GM12878 (cell line): ENCODE data around the gene DND1. TPM values are rescaled to one million over a fixed set of nuclear protein-coding genes. Genes with fewer than 3 reads are reported as not detected.
"Not testable (repeated sequence)": the region's sequence is repeated elsewhere in the genome, so short reads cannot be mapped to it uniquely, and the experiment has no call there.

Experiments
- ATAC-seq: fragments of 200-7000 bp; cut with Tn5 transposase; 3 replicates; pipeline ENCODE4 v1.9.1; 2020; ENCODE audit warnings: mild to moderate bottlenecking, moderate library complexity
- BruUV-seq: library from RNA; stranded (reverse); fragments of 400-500 nt; replicated peaks from 2 replicates; lab custom pipeline; 2021; lab: Mats Ljungman, UMichigan
- CTCF ChIA-PET: fragments of 300-600 bp; sonication (Branson Sonifier 250); formaldehyde crosslinking; extraction: SDS; loops from one replicate; lab custom pipeline; 2021; ENCODE audit warnings: inconsistent platforms; lab: Yijun Ruan, JAX
- POLR2A ChIA-PET: fragments of 350-600 bp; formaldehyde crosslinking; extraction: SDS; loops from one replicate; lab custom pipeline; 2021; ENCODE audit warnings: inconsistent platforms; lab: Charles Lee
- RAD21 ChIA-PET: fragments of 300-600 bp; sonication (Branson Sonifier 250); formaldehyde crosslinking; loops from one replicate; lab custom pipeline; 2023; ENCODE audit warnings: antibody characterized with exemption; ENCODE audit not compliant: unreplicated experiment; lab: Charles Lee
- SMC1A ChIA-PET: fragments of 300-600 bp; sonication (Branson Sonifier 250); formaldehyde crosslinking; loops from one replicate; lab custom pipeline; 2023; ENCODE audit not compliant: unreplicated experiment, uncharacterized antibody; lab: Charles Lee
- DNase-seq: peaks from one replicate; pipeline ENCODE4 v3.0.0-alpha.2; 2011; ENCODE audit warnings: low read depth, low spot score
- FAIRE-seq: peaks from 3 replicates; lab custom pipeline; 2011; peaks lifted over from hg19 to GRCh38; lab: Jason Lieb, UNC
- H2AFZ ChIP-seq: 2 replicates; pipeline ENCODE4 v1.6.0; 2011; ENCODE audit warnings: low read depth, low read length, control low read depth; ENCODE audit not compliant: control insufficient read depth
- H3K27ac ChIP-seq: 2 replicates; pipeline ENCODE4 v1.5.1; 2011; ENCODE audit warnings: control low read depth; ENCODE audit not compliant: control insufficient read depth, insufficient read depth
- H3K27me3 ChIP-seq, 2 experiments: replicated peaks in 1 of 2; 2 replicates each; pipeline versions ENCODE4 v1.6.0 to v1.6.1; 2011; ENCODE audit warnings: low read length in 1 of 2; ENCODE audit not compliant: control insufficient read depth in 2 of 2, insufficient read depth in 2 of 2
- H3K36me3 ChIP-seq, 2 experiments: 2 replicates each; pipeline ENCODE4 v1.5.1; 2011; ENCODE audit warnings: low read length in 1 of 2; ENCODE audit not compliant: control insufficient read depth in 2 of 2, insufficient read depth in 2 of 2
- H3K4me1 ChIP-seq: 2 replicates; pipeline ENCODE4 v1.6.1; 2011; ENCODE audit warnings: mild to moderate bottlenecking, low read length, moderate library complexity, mixed read lengths; ENCODE audit not compliant: control insufficient read depth, insufficient read depth
- H3K4me2 ChIP-seq: 2 replicates; pipeline ENCODE4 v1.6.0; 2011; ENCODE audit warnings: control low read depth; ENCODE audit not compliant: control insufficient read depth, insufficient read depth
- H3K4me3 ChIP-seq: fragments of 200-600 bp; sonication (generic); 2 replicates; pipeline ENCODE4 v1.5.1; 2016
- H3K79me2 ChIP-seq: 2 replicates; pipeline ENCODE4 v1.6.0; 2011; ENCODE audit warnings: low read length; ENCODE audit not compliant: control insufficient read depth, insufficient read depth
- H3K9ac ChIP-seq: 2 replicates; pipeline ENCODE4 v1.8.0; 2011; ENCODE audit warnings: low read length, control low read depth, mixed read lengths; ENCODE audit not compliant: control insufficient read depth, insufficient read depth
- H3K9me3 ChIP-seq: replicated peaks from 3 replicates; pipeline ENCODE4 v1.5.1; 2011; ENCODE audit warnings: mild to moderate bottlenecking, low read length; ENCODE audit not compliant: control insufficient read depth, insufficient read depth
- H4K20me1 ChIP-seq: 2 replicates; pipeline ENCODE4 v1.6.0; 2011; ENCODE audit not compliant: control insufficient read depth, insufficient read depth
- BHLHE40 ChIP-seq, 2 experiments: fragments of 450-650 bp in 1 of 2; IDR thresholded peaks; 2 replicates each; pipeline ENCODE4 v1.6.1; 2011 to 2017; ENCODE audit warnings: low read depth in 2 of 2, borderline replicate concordance in 1 of 2, improper control_type of control experiment in 1 of 2, low read length in 1 of 2, mild to moderate bottlenecking in 1 of 2
- PAX5 ChIP-seq: IDR thresholded peaks from 2 replicates; pipeline ENCODE4 v1.6.1; 2011; ENCODE audit warnings: low read depth, low read length, borderline replicate concordance
- POU2F2 ChIP-seq: IDR thresholded peaks from 3 replicates; pipeline ENCODE4 v1.6.1; 2011; ENCODE audit warnings: low read depth, mild to moderate bottlenecking, low read length, borderline replicate concordance
- ZNF24 ChIP-seq: fragments of 450-650 bp; IDR thresholded peaks from 2 replicates; pipeline ENCODE4 v1.6.1; 2017; ENCODE audit warnings: antibody characterized with exemption, mild to moderate bottlenecking
- WGBS: methylation state at CpG from one replicate; pipeline ENCODE4 v1.1.6; 2016; ENCODE audit warnings: low lambda C conversion rate; ENCODE audit not compliant: insufficient replicate concordance, insufficient coverage; ENCODE audit errors: missing lambda C conversion rate; 5-methylcytosine and 5-hydroxymethylcytosine counted together
- in situ Hi-C: fragments of 300-500 bp; cut with MboI; formaldehyde crosslinking; loops from 9 replicates; pipeline ENCODE4 v1.14.3; 2018; ENCODE audit warnings: mixed read lengths
- intact Hi-C: fragments of 100-400 bp; cut with micrococcal nuclease; formaldehyde crosslinking; loops from one replicate; pipeline ENCODE4 v1.14.2; 2022; ENCODE audit not compliant: unreplicated experiment
- polyA plus RNA-seq, 11 experiments: library from polyadenylated mRNA; depleted of rRNA in 4 of 11; unstranded in 6 of 11; stranded (reverse) in 5 of 11; fragments of >200 nt; fragmentation: Nextera tagmentation in 4 of 11; fragmentation: Illumina TruSeq in 1 of 11; extraction: Ambion mirVana in 4 of 11; extraction: Trizol in 1 of 11; gene quantifications; 1 replicate in 1 of 11; 2 replicates in 10 of 11; pipeline versions ENCODE4 v1.2.1 to v1.2.3, GENCODE V29; 2011 to 2016; ENCODE audit warnings: inconsistent platforms in 2 of 11, missing spikeins in 2 of 11, low read depth in 1 of 11
- total RNA-seq, 4 experiments: library from RNA; depleted of rRNA in 3 of 4; stranded (reverse); fragments of >200 nt in 3 of 4; fragmentation: Illumina TruSeq in 1 of 4; extraction: Trizol in 1 of 4; gene quantifications; 2 replicates each; pipeline versions ENCODE4 v1.2.1 to v1.2.3, GENCODE V29; 2013 to 2021

The DND1 gene
- total and polyA plus RNA-seq, 10 of the 15 experiments (the other 5 are each of a cell fraction or from before 2014, with no cell fraction given): 0.15 to 2.9 (median 0.73) TPM; not detected in 2

DNA sequence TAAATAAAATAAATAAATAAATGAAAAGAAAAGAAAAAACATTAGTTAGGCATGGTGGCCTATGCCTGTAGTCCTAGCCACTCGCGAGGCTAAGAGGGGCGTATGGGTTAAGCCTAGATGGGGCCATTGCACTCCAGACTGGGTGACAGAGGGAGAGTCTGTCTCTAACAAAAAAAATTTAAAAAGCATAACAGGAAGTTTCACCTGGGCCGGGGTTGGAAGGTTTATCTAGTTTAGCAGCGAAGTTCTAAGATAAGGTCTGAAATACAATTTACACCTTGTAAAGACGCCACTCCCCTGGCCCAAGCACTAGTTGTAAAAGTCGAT, 44.9 kb upstream of the DND1 start:
- intact Hi-C loops: loop anchor here (2.0 to 10.0 kb wide), 2 partner anchors 53 to 897 kb away; partner anchors contain the start of genes DIAPH1 and WDR55
- Histone ChIP-seq H3K27me3 (no peaks in the 10 kb centered on the region), H3K36me3 (no peaks in the 10 kb centered on the region), H2AFZ (peak overlapping the region; percentile 31; the same call in 1 of the 2 replicates), H3K9ac (no peak overlapping the region), H3K4me1 (no peaks in the 10 kb centered on the region), H3K4me2 (no peak overlapping the region), H3K4me3 (no peak overlapping the region), H3K79me2 (no peaks in the 10 kb centered on the region), H3K9me3 (no peaks in the 10 kb centered on the region), H4K20me1 (no peaks in the 10 kb centered on the region), H3K27ac (no peak overlapping the region)
- POLR2A ChIA-PET: interaction anchor here (0.6 to 1.0 kb wide), 3 partner anchors 8 to 474 kb away, joined by 3 read pairs; no protein-coding TSS in a partner anchor
- no TSS peak for BruUV-seq
- TF ChIP-seq POU2F2: no peak
- no peak for TF ChIP-seq BHLHE40 (IDR thresholded peaks at IDR 0.05; ENCODE audit: borderline replicate concordance in 1 of 2, low read depth in 2 of 2, low read length in 1 of 2)
- TF ChIP-seq PAX5: no peak
- TF ChIP-seq ZNF24: no peak
- CTCF ChIA-PET: interaction anchor here (0.8 to 4.9 kb wide), 15 partner anchors 8 to 478 kb away, joined by 3 to 52 read pairs (median 5); partner anchors contain the start of genes HARS1 and HARS2
- RAD21 ChIA-PET: interaction anchor here (0.7 to 5.1 kb wide), 12 partner anchors 7 to 602 kb away, joined by 3 to 34 read pairs (median 5); partner anchors contain the start of genes HARS1, HARS2, IK and NDUFA2
- ATAC-seq: peak; percentile 11; the same call in 2 of the 3 replicates
- 85% methylated on average over 7 of the region's 7 CpGs for WGBS
- SMC1A ChIA-PET: interaction anchor here (0.8 to 3.1 kb wide), 7 partner anchors 84 to 373 kb away, joined by 3 to 21 read pairs (median 4); partner anchors contain the start of gene EIF4EBP3
- FAIRE-seq: no peak
- in situ Hi-C loops: loop anchor here (5.0 kb wide), 2 partner anchors 356 to 476 kb away; partner anchors contain the start of gene SLC4A9
- no peak for DNase-seq

- CTCF ChIA-PET: interaction anchor here (1.0 kb wide), 2 partner anchors 472 to 476 kb away, joined by 3 to 4 read pairs; no protein-coding TSS in a partner anchor
- DNase-seq, H4K20me1 ChIP-seq, H3K27ac ChIP-seq, BruUV-seq, H3K27me3 ChIP-seq, H3K4me2 ChIP-seq, POLR2A ChIA-PET, SMC1A ChIA-PET, H2AFZ ChIP-seq, H3K4me3 ChIP-seq, H3K4me1 ChIP-seq, ATAC-seq, H3K36me3 ChIP-seq, H3K9ac ChIP-seq, FAIRE-seq, H3K9me3 ChIP-seq, RAD21 ChIA-PET, H3K79me2 ChIP-seq: not testable (repeated sequence)
- in situ Hi-C loops (loop anchor here (5.0 kb wide), 2 partner anchors 354 to 474 kb away; partner anchors contain the start of gene SLC4A9), intact Hi-C loops (loop anchor here (10.0 kb wide), 1 partner anchor 899 kb away; the partner anchor contains the start of gene DIAPH1)
- 93% methylated on average over 2 of the region's 2 CpGs for WGBS
Observed at GRCh38 chr5:140716238-140716637, 42.9 kb upstream of the DND1 start.
